Prostate gland (tissue), 2 donors: ENCODE results near the gene SLC34A1. TPM values are rescaled to one million over a fixed set of nuclear protein-coding genes. Genes with fewer than 3 reads are reported as not detected.
"Not testable (repeated sequence)": the region's sequence is repeated elsewhere in the genome, so short reads cannot be mapped to it uniquely, and the experiment has no call there.

Source experiments
- DNase-seq: peaks from one replicate; pipeline ENCODE4 v3.0.0-alpha.2; 2019; ENCODE audit warnings: low spot score
- H3K27ac ChIP-seq, 2 donors: fragments of 200-600 bp; sonication (generic); 2 replicates each; pipeline ENCODE4 v1.5.1; 2017 to 2019
- H3K27me3 ChIP-seq: fragments of 200-600 bp; sonication (generic); replicated peaks from 2 replicates; pipeline ENCODE4 v1.5.1; 2019; ENCODE audit not compliant: insufficient read depth
- H3K36me3 ChIP-seq, 2 donors: fragments of 200-600 bp; sonication (generic); 1 replicate in 1 of 2; 2 replicates in 1 of 2; pipeline versions ENCODE4 v1.5.1 to v1.8.1; 2017 to 2019
- H3K4me1 ChIP-seq: fragments of 200-600 bp; sonication (generic); replicated peaks from 2 replicates; pipeline ENCODE4 v1.5.1; 2019
- H3K4me3 ChIP-seq, 2 donors: fragments of 200-600 bp; sonication (generic); 2 replicates each; pipeline ENCODE4 v1.5.1; 2017 to 2019
- H3K9me3 ChIP-seq: fragments of 200-600 bp; sonication (generic); 2 replicates; pipeline ENCODE4 v1.5.1; 2017
- POLR2A ChIP-seq: fragments of 450-650 bp; IDR thresholded peaks from one replicate; pipeline ENCODE4 v1.6.1; 2016; ENCODE audit warnings: antibody characterized with exemption, mild to moderate bottlenecking
- POLR2AphosphoS5 ChIP-seq: sonication (generic); formaldehyde crosslinking; IDR thresholded peaks from one replicate; pipeline ENCODE4 v1.6.1; 2017; ENCODE audit warnings: antibody characterized with exemption
- WGBS: methylation state at CpG from one replicate; pipeline ENCODE4 v1.1.5; 2018; 5-methylcytosine and 5-hydroxymethylcytosine counted together
- intact Hi-C: fragments of 100-400 bp; cut with DNase I; formaldehyde crosslinking; loops from one replicate; pipeline ENCODE4 v1.14.2; 2022
- total RNA-seq, 2 donors: library from RNA; depleted of rRNA; stranded (reverse); fragments of >200 nt; gene quantifications; one replicate each; pipeline ENCODE4 v1.1.0, GENCODE V29; 2016
- TF ChIP-seq, protein P1 (sequence below), 4 experiments: fragments of 200-600 bp in 2 of 4; fragments of 450-650 bp in 2 of 4; sonication (generic) in 2 of 4; IDR thresholded peaks; 1 replicate in 3 of 4; 2 replicates in 1 of 4; pipeline ENCODE4 v1.5.1; 2016 to 2019; ENCODE audit warnings: antibody characterized with exemption in 4 of 4, mild to moderate bottlenecking in 2 of 4, moderate library complexity in 2 of 4

Gene SLC34A1
- total RNA-seq, 2 donors from 2014 or later: not detected

DNA sequence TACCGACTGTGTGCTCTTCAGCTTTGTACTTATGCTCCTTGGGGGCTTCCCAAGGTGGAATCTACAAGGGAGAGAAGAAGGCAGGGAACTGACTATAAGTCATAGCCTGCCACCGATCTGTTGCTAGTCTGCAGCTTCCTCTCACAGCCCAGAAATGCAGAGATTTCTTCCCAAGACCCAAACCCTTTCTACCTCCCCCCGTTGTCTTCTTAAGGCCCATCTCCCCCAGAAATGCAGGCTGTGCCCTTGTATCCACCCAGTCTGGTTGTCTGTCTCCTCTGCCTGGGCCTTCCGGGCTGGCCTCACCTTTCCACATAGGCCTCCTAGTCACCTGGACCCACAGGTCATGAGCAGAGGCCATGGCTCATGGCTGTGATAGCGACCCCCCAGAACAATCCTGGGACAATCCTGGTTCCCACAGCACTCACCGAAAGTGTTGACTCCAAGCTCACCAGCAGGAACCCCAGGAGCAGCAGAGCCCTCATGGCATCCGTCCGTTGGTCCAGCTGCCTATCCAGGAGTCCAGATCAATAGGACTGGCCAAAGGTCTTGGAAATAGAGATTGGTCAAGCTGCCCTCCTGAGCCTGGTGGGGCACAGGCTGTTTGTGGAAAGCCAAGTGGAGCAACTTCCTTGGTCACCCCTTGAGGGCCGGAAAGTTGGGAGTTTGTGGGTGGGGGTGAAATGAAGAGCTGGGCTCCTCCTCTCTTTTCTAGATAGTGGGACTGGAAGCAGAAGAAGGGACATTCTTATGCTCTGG lies 25.0 kb downstream of the SLC34A1 start, which contains the start of gene F12:
Gene F12, minus strand, starts transcription at position 522 of the 759 bp plus-strand sequence. Its CDS starts 37 bp downstream, at position 485.
- Histone ChIP-seq H3K27ac (no peak within 1 kb of the TSS), H3K4me3 (no peak within 1 kb of the TSS), H3K9me3 (no peaks in the 10 kb centered on the region), H3K27me3 (no peaks in the 10 kb centered on the region), H3K36me3 (no peaks in the 10 kb centered on the region), H3K4me1 (peaks cover 7% of the 10 kb centered on the region)
- 88% methylated on average over 9 of the region's 9 CpGs for WGBS
- no peak for DNase-seq
- intact Hi-C loops: no loop called here
- TF ChIP-seq POLR2A (no peak), POLR2AphosphoS5 (no peak)
- TF ChIP-seq, protein P1, sequence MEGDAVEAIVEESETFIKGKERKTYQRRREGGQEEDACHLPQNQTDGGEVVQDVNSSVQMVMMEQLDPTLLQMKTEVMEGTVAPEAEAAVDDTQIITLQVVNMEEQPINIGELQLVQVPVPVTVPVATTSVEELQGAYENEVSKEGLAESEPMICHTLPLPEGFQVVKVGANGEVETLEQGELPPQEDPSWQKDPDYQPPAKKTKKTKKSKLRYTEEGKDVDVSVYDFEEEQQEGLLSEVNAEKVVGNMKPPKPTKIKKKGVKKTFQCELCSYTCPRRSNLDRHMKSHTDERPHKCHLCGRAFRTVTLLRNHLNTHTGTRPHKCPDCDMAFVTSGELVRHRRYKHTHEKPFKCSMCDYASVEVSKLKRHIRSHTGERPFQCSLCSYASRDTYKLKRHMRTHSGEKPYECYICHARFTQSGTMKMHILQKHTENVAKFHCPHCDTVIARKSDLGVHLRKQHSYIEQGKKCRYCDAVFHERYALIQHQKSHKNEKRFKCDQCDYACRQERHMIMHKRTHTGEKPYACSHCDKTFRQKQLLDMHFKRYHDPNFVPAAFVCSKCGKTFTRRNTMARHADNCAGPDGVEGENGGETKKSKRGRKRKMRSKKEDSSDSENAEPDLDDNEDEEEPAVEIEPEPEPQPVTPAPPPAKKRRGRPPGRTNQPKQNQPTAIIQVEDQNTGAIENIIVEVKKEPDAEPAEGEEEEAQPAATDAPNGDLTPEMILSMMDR (IDR thresholded peaks at IDR 0.05): no peak

DNA sequence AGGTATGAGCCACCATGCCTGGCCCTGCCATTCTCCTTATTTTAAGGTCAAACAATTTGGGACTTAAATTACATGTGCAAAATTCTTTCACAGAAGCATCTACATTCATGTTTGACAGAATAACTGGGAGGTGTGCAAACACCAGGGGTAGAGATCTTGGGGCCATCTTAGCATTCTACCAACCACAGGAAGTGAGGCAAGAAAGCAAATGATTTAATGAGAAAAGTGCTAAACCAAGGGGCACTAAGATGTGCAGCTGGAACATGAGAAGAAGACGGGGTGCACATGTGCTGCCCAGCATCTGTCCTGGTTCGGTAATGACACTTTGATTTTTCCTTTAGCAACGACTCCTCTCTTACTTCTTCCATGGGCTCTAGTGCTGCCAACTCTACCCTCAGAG lies 26.3 kb downstream of the SLC34A1 start:
- intact Hi-C loops: no loop called here
- TF ChIP-seq POLR2A: no peak
- TF ChIP-seq, protein P1 (IDR thresholded peaks at IDR 0.05): no peak
- no peak for TF ChIP-seq POLR2AphosphoS5
- Histone ChIP-seq H3K9me3 (no peaks in the 10 kb centered on the region), H3K27ac (no peak overlapping the region), H3K27me3 (no peaks in the 10 kb centered on the region), H3K4me3 (no peak overlapping the region), H3K36me3 (no peaks in the 10 kb centered on the region), H3K4me1 (no peaks in the 10 kb centered on the region)
- WGBS: 73% methylated on average over 3 of the region's 3 CpGs
- DNase-seq: no peak

DNA sequence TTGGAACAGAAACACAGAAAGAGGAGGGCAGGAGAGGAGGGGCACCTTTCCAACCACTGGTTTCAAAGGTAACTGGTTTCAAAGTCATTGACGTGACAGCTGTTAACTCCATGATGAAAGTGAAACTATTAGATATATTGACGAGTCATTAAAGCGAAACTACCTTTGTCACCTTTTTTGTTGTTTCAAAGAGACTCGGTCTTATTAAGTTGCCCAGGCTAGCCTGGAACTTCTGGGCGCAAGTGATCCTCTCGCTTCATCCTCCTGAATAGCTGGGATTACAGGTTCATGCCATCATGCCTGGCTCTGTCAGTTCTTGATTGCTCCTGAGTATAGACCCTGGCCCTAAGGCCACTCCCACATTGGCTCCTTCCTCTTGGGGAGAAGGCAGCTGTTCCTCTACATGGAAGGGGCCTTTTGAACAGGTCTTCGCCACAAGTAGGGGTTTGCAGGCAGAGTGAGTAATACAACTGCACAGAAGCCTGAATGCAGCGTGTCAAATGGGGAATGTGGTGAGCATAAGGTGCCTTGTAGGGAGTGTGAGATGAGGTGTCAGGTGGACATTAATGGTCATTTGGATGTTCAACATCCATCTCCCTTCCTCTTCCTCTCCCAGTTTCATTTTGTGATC lies 28.5 kb downstream of the SLC34A1 start:
- H3K4me1 ChIP-seq: no peaks in the 10 kb centered on the region
- 72% methylated on average over 8 of the region's 8 CpGs for WGBS
- TF ChIP-seq, protein P1 (IDR thresholded peaks at IDR 0.05): no peak
- no peak for TF ChIP-seq POLR2A
- no peak for TF ChIP-seq POLR2AphosphoS5
- no peak for DNase-seq
- H3K36me3 ChIP-seq: no peaks in the 10 kb centered on the region
- H3K27me3 ChIP-seq: no peaks in the 10 kb centered on the region
- no peak overlapping the region for H3K4me3 ChIP-seq
- no peaks in the 10 kb centered on the region for H3K9me3 ChIP-seq
- intact Hi-C loops: no loop called here
- H3K27ac ChIP-seq: no peak overlapping the region

DNA sequence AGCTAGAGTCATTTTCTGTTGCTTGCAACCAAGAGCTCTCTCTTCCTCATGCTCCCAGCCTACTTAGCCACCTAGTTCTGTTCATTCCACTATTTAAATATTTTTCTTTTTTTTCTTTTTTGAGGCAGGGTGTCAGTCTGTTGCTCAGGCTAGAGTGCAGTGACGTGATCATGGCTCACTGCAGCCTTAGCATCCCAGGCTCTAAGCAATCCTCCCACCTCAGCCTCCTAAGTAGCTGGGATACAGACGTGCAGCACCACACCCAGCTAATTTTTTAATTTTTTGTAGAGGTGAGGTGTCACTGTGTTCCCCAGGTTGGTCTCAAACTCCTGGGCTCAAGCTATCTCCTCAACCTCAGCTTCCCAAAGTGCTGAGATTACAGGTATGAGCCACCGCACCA lies 30.2 kb downstream of the SLC34A1 start:
- intact Hi-C loops: no loop called here

DNA sequence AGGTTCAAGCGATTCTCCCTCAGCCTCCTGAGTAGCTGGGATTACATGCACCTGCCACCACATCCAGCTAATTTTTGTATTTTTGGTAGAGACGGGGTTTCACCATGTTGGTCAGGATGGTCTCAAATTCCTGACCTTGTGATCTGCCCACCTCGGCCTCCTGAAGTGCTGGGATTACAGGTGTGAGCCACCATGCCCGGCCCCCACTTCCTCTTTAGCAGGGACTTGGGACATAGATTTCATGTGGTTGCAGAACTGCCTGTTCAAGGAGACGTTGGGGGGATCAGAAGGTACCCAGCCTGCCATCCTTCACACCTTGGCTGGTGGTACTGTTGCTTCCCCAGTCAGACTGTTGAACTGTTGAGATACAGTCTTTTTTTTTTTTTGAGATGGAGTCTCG lies 32.8 kb downstream of the SLC34A1 start:
- intact Hi-C loops, H3K27ac ChIP-seq: not testable (repeated sequence)

More for the DNA sequence above, 30.2 kb downstream of the SLC34A1 start:
- Histone ChIP-seq H3K4me3 (no peak overlapping the region), H3K9me3 (no peaks in the 10 kb centered on the region), H3K4me1 (no peaks in the 10 kb centered on the region), H3K27ac (no peak overlapping the region), H3K27me3 (no peaks in the 10 kb centered on the region), H3K36me3 (no peaks in the 10 kb centered on the region)
- TF ChIP-seq, protein P1 (IDR thresholded peaks at IDR 0.05): no peak
- TF ChIP-seq POLR2A: no peak
- TF ChIP-seq POLR2AphosphoS5: no peak
- WGBS: 78% methylated on average over 3 of the region's 3 CpGs
- DNase-seq: no peak

More for the DNA sequence above, 32.8 kb downstream of the SLC34A1 start:
- not testable (repeated sequence) for H3K36me3 ChIP-seq, DNase-seq, H3K27me3 ChIP-seq, H3K9me3 ChIP-seq, H3K4me3 ChIP-seq, H3K4me1 ChIP-seq
- WGBS: 85% methylated on average over 6 of the region's 6 CpGs
